ENCODE data around the gene AFAP1. TPM values are rescaled to one million over a fixed set of nuclear protein-coding genes. Genes with fewer than 3 reads are reported as not detected.

AFAP1 gene
- total and polyA plus RNA-seq, 2 donors (not counting 3 experiments of a cell fraction or from before 2014, with no cell fraction given) = 32.3 to 103 TPM

DNA sequence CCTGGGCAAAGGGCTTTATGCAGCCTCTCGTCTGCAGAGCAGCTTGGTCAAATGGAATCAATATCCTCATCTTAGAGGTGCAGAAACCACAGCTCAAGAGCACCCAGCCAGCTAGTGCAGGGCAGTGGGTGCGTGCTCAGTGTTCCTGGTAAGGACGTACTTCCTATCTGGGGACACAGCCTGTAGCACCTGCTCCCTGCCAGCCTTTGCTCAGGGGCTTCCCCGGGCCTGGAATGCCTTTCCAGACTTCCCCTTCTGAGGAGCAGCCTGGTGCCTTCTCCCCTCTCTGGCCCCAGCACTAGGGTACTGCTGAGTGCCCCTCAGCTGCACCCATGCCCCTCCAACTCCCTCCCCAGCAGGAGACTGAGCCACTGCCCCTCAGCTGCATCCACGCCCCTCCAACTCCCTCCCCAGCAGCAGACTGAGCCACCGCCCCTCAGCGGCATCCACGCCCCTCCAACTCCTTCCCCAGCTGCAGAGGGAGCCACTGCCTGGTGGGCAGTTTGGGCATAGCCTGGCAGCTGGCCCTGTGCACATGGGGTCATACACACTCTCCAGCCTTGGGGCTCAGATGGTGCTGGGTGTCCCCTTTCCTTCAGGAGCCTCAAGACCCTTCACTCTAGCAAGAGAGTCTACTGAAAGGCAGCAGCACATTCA is 42.2 kb upstream of the AFAP1 start:
- CTCF ChIA-PET = interaction anchor here (1.2 to 1.5 kb wide), 3 partner anchors 42 to 180 kb away, joined by 3 to 4 read pairs (median 4); partner anchors contain the start of gene AFAP1
- TF ChIP-seq JUN (IDR thresholded peaks at IDR 0.05; ENCODE audit: borderline replicate concordance, insufficient read depth, insufficient read length, low read depth) = no peak
- TF ChIP-seq GATA2 (IDR thresholded peaks at IDR 0.05; ENCODE audit: insufficient read depth, insufficient read length, low read depth, low read length) = no peak
- no peak for TF ChIP-seq POLR2AphosphoS5 (IDR thresholded peaks at IDR 0.05; ENCODE audit: insufficient read depth, low read depth, low read length)

GRCh38 chr4:7980036-7980435 is 40.4 kb upstream of the AFAP1 start:
- FAIRE-seq (no peak), DNase-seq (ENCODE audit: low read depth, low spot score) (no peak)
- no peaks in the 10 kb centered on the region for H3K9me3 ChIP-seq (replicated peaks; ENCODE audit: control insufficient read depth, insufficient read depth, low read length)
- H3K4me3 ChIP-seq (replicated peaks in 1 of 3; ENCODE audit: insufficient read depth in 1 of 3, low read depth in 1 of 3, low read length in 3 of 3) = no peak overlapping the region
- intact Hi-C loops (cut with micrococcal nuclease) (no loop called here), dilution Hi-C loops (cut with MboI; ENCODE audit: extremely low pct_ligation_motif_present, low sequenced_read_pairs) (no loop called here)
- no peak for TF ChIP-seq MYC (IDR thresholded peaks at IDR 0.05; ENCODE audit: low read depth, low read length)
- H3K9ac ChIP-seq (replicated peaks; ENCODE audit: extremely low read depth, insufficient read depth, low read length) = no peak overlapping the region
- H3K27me3 ChIP-seq (ENCODE audit: control insufficient read depth in 2 of 2, insufficient read depth in 2 of 2, low read length in 2 of 2) = no peaks in the 10 kb centered on the region
- POLR2A ChIA-PET = no interaction called here
- no peak overlapping the region for H3K27ac ChIP-seq (ENCODE audit: insufficient read depth, low read depth, low read length)
- no peaks in the 10 kb centered on the region for H3K4me1 ChIP-seq (ENCODE audit: control insufficient read depth, extremely low read depth, insufficient read depth, low read length)
- no peaks in the 10 kb centered on the region for H3K9me1 ChIP-seq (replicated peaks; ENCODE audit: control insufficient read depth, extremely low read depth, insufficient read depth, low read length)
- H3K36me3 ChIP-seq (ENCODE audit: control insufficient read depth in 2 of 2, extremely low read depth in 1 of 2, insufficient read depth in 2 of 2, low read length in 2 of 2) = no peaks in the 10 kb centered on the region
- H3K4me2 ChIP-seq (ENCODE audit: insufficient read depth, low read length) = no peak overlapping the region
- no peaks in the 10 kb centered on the region for H4K20me1 ChIP-seq (replicated peaks; ENCODE audit: control insufficient read depth, extremely low read depth, insufficient read depth, low read length)
- CTCF ChIA-PET = interaction anchor here (0.7 to 1.4 kb wide), 2 partner anchors 40 to 176 kb away, joined by 3 to 5 read pairs; partner anchors contain the start of gene AFAP1
- no peak overlapping the region for H2AFZ ChIP-seq (ENCODE audit: low read depth, low read length)
- H3K79me2 ChIP-seq (ENCODE audit: control insufficient read depth, insufficient read depth, low read length) = no peaks in the 10 kb centered on the region
- no TSS peak for BruUV-seq (replicated peaks)

More for the DNA sequence above, 42.2 kb upstream of the AFAP1 start:
- no peak for DNase-seq (ENCODE audit: low read depth, low spot score)
- Histone ChIP-seq H3K79me2 (ENCODE audit: control insufficient read depth, insufficient read depth, low read length) (no peaks in the 10 kb centered on the region), H3K27ac (ENCODE audit: insufficient read depth, low read depth, low read length) (no peak overlapping the region), H3K9me3 (replicated peaks; ENCODE audit: control insufficient read depth, insufficient read depth, low read length) (no peaks in the 10 kb centered on the region), H3K4me3 (replicated peaks in 1 of 3; ENCODE audit: insufficient read depth in 1 of 3, low read depth in 1 of 3, low read length in 3 of 3) (no peak overlapping the region), H3K9me1 (replicated peaks; ENCODE audit: control insufficient read depth, extremely low read depth, insufficient read depth, low read length) (no peaks in the 10 kb centered on the region), H3K4me1 (ENCODE audit: control insufficient read depth, extremely low read depth, insufficient read depth, low read length) (peaks cover 12% of the 10 kb centered on the region), H3K27me3 (ENCODE audit: control insufficient read depth in 2 of 2, insufficient read depth in 2 of 2, low read length in 2 of 2) (no peaks in the 10 kb centered on the region), H3K9ac (replicated peaks; ENCODE audit: extremely low read depth, insufficient read depth, low read length) (no peak overlapping the region), H2AFZ (ENCODE audit: low read depth, low read length) (no peak overlapping the region), H3K4me2 (ENCODE audit: insufficient read depth, low read length) (no peak overlapping the region), H3K36me3 (ENCODE audit: control insufficient read depth in 2 of 2, extremely low read depth in 1 of 2, insufficient read depth in 2 of 2, low read length in 2 of 2) (no peaks in the 10 kb centered on the region), H4K20me1 (replicated peaks; ENCODE audit: control insufficient read depth, extremely low read depth, insufficient read depth, low read length) (no peaks in the 10 kb centered on the region)
- POLR2A ChIA-PET = no interaction called here
- dilution Hi-C loops (cut with MboI; ENCODE audit: extremely low pct_ligation_motif_present, low sequenced_read_pairs) (no loop called here), intact Hi-C loops (cut with micrococcal nuclease) (no loop called here)
- BruUV-seq (replicated peaks) = no TSS peak
- FAIRE-seq = no peak
